ENCODE measurements around the gene BCL2L12.
A peak's percentile ranks its signal among the peaks of the same experiment; 100 is the strongest.

The BCL2L12 gene

DNA sequence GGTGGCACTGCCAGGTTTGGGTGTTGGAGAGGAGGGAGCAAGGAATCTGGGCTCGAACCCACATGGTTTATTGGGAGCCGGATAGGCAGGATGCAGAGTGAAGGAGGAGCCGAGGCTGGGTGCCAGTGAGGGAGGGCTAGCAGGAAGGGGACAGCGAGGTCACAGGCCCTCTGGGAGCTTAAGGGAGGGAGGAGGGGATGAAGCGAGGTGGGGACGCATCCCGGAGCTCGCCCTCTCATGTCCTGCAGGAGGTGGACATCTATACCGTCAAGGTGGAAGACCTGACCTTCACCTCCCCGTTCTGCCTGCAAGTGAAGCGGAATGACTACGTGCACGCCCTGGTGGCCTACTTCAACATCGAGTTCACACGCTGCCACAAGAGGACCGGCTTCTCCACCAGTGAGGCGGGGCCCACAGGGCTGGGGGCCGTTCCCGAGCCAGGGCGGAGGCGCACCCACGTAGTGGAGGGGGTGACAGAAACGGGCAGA lies 20.2 kb downstream of the BCL2L12 start:
- DNase-seq (ENCODE audit: low read depth), result no peak

GRCh38 chr19:49686503-49687088 lies 20.9 kb downstream of the BCL2L12 start:
- DNase-seq (ENCODE audit: low read depth), result no peak

GRCh38 chr19:49687150-49687549 lies 21.4 kb downstream of the BCL2L12 start:
- no peak for DNase-seq (ENCODE audit: low read depth)

DNA sequence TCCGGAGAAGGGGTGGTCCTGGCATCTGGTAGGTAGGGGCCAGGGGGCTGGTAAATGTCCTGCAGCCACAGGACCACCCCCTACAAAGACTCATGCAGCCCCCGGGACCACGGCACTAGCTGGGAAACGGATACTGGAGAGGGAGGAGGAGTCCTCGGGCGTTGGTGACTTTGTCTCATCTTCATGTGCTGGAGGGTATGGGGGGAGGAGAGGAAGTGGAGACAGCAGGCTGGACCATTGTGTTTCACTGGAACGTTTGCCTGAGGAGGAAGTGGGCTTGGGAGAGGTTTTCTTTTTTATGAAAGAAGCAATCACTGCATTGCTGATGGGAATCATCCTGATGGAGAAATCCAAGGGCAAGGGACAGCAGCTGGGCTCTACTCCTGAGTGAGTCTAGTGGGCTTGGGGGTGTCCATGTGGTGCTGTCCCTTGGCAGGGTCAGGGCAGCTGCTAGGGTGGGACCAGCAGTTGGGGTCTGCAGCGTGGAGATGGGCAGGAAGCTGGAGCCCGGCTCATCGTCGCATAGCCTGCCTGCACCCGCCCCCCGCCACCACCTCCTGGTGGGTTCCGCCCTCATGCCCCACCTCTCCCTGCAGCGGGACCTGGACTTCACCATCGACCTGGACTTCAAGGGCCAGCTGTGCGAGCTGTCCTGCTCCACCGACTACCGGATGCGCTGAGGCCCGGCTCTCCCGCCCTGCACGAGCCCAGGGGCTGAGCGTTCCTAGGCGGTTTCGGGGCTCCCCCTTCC lies 22.0 kb downstream of the BCL2L12 start:
- DNase-seq (ENCODE audit: low read depth), result no peak

- no peak for DNase-seq (ENCODE audit: low read depth)
These were observed 22.9 kb downstream of the BCL2L12 start for GRCh38 chr19:49688531-49689132.

- no peak for DNase-seq (ENCODE audit: low read depth)
These were observed 23.7 kb downstream of the BCL2L12 start, which contains the start of gene ADM5 for GRCh38 chr19:49689133-49690078. Gene ADM5, plus strand, starts transcription at chr19:49689594. Its CDS starts 244 bp downstream, at chr19:49689838.

DNA sequence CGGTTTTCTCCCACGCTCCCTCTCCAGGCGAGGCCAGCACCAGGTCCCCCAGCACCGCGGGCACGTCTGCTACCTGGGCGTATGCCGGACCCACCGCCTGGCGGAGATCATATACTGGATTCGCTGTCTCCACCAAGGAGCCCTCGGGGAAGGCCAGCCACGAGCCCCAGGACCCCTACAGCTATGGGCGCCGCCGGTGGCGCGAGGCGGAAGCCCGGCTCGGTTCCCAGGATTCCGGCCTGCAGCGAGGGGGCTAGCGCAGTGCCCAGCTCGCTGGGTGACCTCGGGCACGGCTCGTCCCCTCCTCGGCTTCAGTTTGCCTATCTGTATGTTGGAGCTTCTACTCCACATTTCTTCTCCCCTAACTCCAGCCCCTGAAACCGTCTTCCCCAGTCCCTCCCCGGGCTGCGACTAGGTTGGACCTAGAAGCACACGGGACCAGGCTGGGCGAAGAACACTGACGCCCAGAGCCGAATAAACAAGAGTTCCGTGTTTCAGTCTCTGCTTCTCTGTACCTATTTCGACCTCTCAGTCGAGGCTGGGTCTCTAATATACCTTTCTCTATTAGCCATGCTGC lies 24.4 kb downstream of the BCL2L12 start:
- no peak for DNase-seq (ENCODE audit: low read depth)

DNA sequence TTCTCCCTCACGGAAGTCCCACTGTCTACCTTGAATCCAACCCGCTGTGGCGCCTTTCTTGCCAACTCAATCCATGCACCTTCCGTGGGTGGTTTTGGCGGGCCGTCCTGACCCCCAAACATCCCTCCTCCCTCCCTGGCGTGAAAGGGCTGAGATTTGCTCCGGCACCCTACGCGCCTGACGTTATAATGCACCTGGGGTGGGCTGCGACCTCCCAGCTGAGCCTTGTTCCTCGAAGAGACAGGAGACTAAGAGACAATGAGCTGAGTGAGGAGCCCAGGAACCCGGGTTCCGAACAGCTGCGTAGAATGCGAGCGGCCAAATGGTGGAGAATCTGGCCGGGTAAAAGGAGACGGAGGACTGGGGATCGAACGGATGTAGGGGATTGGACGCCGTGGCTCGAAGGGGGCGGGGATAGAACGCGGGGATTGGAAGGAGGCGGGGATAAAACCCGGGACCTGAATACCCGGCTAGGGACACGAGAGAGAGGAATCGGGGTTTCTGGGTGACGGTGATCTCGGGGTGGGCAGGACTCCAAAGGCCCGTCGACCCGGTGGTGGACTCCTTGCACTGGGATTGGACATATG lies 25.0 kb downstream of the BCL2L12 start, which contains the start of gene CPT1C:
Gene CPT1C (plus strand): TSS at position 461 of the 587 bp plus-strand sequence. CDS start 1,137 bp downstream, outside the sequence.
- peak; percentile 90 for DNase-seq (ENCODE audit: low read depth)

DNA sequence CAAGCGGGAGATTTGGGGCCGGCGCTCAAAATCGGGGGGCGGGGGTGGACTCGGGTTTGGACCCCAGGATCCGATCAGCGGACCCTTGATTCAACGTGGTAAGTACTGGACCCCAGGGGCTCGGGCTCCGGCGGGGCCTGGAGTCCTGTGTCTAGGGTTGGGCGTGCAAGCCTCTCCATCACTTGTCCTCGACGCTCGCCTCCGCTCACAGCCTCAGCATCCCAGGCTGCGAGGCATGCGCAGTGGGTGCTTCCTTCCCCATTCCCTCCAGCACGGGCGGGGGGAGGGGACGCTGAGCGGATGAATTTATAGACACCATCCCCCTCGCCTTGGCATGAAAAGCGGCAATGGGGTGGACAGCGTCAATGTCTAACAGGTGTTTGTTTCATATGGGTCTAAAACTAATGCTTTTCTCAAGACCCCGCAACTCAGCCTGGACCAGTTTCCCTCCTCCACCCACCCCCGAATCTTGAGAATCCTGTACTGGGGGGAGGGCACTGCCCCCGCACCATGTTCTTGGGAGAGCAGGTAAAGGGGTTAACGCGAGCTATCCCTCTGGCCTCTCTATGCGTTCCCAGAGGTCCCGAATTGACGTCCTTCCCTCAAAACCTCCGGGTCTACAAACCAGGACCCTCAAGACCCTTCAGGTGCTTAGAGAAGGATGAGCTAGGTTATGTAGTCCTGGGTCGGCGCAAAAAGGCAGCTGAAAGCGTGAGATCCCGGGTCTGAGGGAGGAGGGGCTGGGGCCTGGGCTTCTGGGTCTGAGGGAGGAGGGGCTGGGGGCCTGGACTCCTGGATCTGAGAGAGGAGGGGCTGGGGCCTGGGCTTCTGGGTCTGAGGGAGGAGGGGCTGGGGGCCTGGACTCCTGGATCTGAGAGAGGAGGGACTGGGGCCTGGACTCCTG lies 25.8 kb downstream of the BCL2L12 start:
- peak; percentile 77 for DNase-seq (ENCODE audit: low read depth)

- DNase-seq (ENCODE audit: low read depth), result no peak
These were observed 26.4 kb downstream of the BCL2L12 start for GRCh38 chr19:49692147-49692506.

GRCh38 chr19:49696115-49696514 lies 30.4 kb downstream of the BCL2L12 start:
- no peak for DNase-seq (ENCODE audit: low read depth)

DNA sequence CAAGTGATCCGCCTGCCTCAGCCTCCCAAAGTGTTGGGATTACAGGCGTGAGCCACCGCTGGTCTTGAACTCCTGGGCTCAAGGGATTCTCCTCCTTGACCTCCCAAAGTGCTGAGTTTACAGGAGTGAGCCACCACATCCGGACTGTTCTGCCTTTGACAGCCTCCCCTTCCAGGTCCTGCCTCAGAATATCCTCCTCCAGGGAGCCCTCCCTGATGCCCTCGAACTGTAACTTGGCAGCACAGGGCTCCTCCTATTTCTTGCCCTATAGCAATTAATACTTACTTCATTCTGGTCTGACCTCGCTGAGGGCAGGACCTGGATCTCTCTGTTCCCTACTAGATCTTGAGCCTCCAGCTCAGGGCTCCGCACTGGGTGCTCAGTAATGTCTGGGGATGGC lies 31.1 kb downstream of the BCL2L12 start:
- DNase-seq (ENCODE audit: low read depth), result no peak

DNA sequence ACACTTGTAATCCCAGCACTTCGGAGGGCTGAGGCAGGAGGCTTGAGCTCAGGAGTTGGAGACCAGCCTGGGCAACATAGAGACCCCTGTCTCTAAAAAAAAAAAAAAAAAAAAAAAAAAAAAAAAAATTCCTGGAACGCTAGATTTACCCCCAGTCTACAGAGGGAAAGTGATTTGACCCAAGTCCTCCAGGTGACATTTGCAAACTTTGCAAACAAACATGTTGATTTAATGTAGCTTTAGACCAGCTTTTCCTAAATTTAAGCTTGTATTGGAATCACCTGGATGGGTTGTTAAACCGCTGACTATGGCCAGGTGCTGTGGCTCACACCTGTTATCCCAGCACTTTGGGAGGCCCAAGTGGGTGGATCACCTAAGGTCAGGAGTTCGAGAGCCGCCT lies 33.6 kb downstream of the BCL2L12 start:
- DNase-seq (ENCODE audit: low read depth), result no peak

DNA sequence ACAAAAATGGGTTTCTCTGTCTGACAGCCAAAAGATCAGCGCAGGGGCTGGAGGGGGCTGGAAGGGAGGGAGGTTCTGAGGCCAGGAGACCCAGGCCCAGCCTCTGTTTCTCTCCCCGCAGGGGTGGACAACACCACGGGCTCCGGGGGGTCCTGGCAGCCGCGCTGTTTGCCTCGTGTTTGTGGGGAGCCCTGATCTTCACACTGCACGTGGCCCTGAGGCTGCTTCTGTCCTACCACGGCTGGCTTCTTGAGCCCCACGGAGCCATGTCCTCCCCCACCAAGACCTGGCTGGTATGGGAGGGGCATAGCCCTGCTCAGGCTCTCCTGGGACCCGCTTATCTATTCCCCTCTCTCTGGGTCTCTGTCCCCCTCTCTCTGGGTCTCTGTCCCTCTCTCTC lies 34.8 kb downstream of the BCL2L12 start:
- no peak for DNase-seq (ENCODE audit: low read depth)

DNA sequence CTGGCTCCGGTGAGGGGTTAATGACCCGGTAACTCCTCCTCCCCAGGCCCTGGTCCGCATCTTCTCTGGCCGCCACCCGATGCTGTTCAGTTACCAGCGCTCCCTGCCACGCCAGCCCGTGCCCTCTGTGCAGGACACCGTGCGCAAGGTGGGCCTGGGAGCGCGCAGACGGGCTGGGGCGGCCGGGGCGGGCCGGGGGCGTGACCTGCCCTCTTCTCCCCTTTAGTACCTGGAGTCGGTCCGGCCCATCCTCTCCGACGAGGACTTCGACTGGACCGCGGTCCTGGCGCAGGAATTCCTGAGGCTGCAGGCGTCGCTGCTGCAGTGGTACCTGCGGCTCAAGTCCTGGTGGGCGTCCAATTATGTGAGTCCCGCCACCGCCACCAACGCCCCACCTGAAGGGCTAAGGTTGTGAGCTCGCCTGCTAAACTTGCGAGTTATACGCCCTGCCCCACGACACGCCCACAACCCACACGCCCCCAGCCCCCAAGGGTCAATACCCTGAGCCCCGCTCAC lies 35.6 kb downstream of the BCL2L12 start:
- no peak for DNase-seq (ENCODE audit: low read depth)

- DNase-seq (ENCODE audit: low read depth), result no peak
These were observed 39.3 kb downstream of the BCL2L12 start for GRCh38 chr19:49704888-49705642.

DNA sequence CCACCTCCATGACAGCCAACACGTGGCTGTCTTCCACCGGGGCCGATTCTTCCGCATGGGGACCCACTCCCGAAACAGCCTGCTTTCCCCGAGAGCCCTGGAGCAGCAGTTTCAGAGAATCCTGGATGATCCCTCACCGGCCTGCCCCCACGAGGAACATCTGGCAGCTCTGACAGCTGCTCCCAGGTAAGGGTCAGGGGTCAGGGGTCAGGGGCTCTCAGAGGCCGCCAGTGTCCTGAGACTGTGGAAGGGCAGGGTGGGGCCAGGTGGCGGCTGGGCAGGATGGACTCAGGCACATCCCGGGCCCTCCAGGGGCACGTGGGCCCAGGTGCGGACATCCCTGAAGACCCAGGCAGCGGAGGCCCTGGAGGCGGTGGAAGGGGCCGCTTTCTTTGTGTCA lies 40.2 kb downstream of the BCL2L12 start:
- DNase-seq (ENCODE audit: low read depth), result no peak

- DNase-seq (ENCODE audit: low read depth), result no peak
These were observed 44.7 kb downstream of the BCL2L12 start for GRCh38 chr19:49710372-49710951.

DNA sequence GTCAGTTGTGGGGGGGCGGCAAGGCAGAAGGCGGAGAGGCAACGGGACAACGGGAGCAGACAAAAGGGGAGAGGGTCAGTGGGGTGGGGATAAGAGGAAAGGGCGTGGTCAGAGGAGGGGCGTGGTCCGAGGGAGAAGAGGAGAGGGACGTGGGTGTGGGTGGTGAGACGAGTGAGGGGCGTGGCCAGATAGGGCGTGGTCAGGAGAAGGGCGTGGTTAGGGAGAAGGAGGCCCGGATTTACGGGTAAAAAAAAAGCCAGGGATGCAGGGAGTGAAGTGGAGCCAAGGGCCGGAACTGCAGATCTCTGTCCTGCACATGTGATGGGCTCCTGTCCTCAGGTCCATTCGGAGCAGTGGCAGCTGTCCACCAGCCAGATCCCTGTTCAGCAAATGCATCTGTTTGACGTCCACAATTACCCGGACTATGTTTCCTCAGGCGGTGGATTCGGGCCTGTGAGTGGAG lies 46.7 kb downstream of the BCL2L12 start:
- DNase-seq (ENCODE audit: low read depth), result no peak
